ENCODE measurements around the gene THOC6. TPM values are rescaled to one million over a fixed set of nuclear protein-coding genes. Genes with fewer than 3 reads are reported as not detected.

Gene THOC6
- total and polyA plus RNA-seq, 2 donors (not counting 3 experiments of a cell fraction or from before 2014, with no cell fraction given), result 23.9 to 39.3 TPM

- POLR2A ChIA-PET, result interaction anchor here (0.7 to 2.1 kb wide), 3 partner anchors 16 to 140 kb away, joined by 3 to 16 read pairs (median 5); partner anchors contain the start of gene TNFRSF12A
- H3K4me1 ChIP-seq (ENCODE audit: control insufficient read depth, extremely low read depth, insufficient read depth, low read length), result peaks cover 16% of the 10 kb centered on the region
- H3K9ac ChIP-seq (replicated peaks; ENCODE audit: extremely low read depth, insufficient read depth, low read length), result no peak overlapping the region
- no peaks in the 10 kb centered on the region for H3K9me1 ChIP-seq (replicated peaks; ENCODE audit: control insufficient read depth, extremely low read depth, insufficient read depth, low read length)
- TF ChIP-seq EZH2 (IDR thresholded peaks at IDR 0.05; ENCODE audit: borderline replicate concordance, low read depth, low read length, severe bottlenecking), result no peak
- no peak for TF ChIP-seq CTCF (IDR thresholded peaks at IDR 0.05; ENCODE audit: extremely low read depth in 1 of 2, insufficient read depth in 1 of 2, low read depth in 1 of 2, low read length in 2 of 2)
- no peak for TF ChIP-seq MAX (IDR thresholded peaks at IDR 0.05; ENCODE audit: insufficient read depth, insufficient read length)
- no peak for TF ChIP-seq FOS (IDR thresholded peaks at IDR 0.05; ENCODE audit: borderline replicate concordance, insufficient read depth, low read length)
- TF ChIP-seq MYC (IDR thresholded peaks at IDR 0.05; ENCODE audit: low read depth, low read length), result no peak
- TF ChIP-seq JUN (IDR thresholded peaks at IDR 0.05; ENCODE audit: borderline replicate concordance, insufficient read depth, insufficient read length, low read depth), result no peak
- dilution Hi-C loops (cut with MboI; ENCODE audit: extremely low pct_ligation_motif_present, low sequenced_read_pairs), result no loop called here
- H3K27ac ChIP-seq (ENCODE audit: insufficient read depth, low read depth, low read length), result no peak overlapping the region
- intact Hi-C loops (cut with micrococcal nuclease), result loop anchor here (1.0 kb wide), 1 partner anchor 16 kb away; the partner anchor contains the start of gene TNFRSF12A
- CTCF ChIA-PET, result interaction anchor here (0.7 to 3.6 kb wide), 7 partner anchors 12 to 54 kb away, joined by 3 to 97 read pairs (median 9); partner anchors contain the start of genes HCFC1R1, THOC6 and TNFRSF12A
- no peaks in the 10 kb centered on the region for H3K36me3 ChIP-seq (ENCODE audit: control insufficient read depth in 2 of 2, extremely low read depth in 1 of 2, insufficient read depth in 2 of 2, low read length in 2 of 2)
- no peaks in the 10 kb centered on the region for H3K27me3 ChIP-seq (ENCODE audit: control insufficient read depth in 2 of 2, insufficient read depth in 2 of 2, low read length in 2 of 2)
- H2AFZ ChIP-seq (ENCODE audit: low read depth, low read length), result no peak overlapping the region
- H3K4me3 ChIP-seq (replicated peaks in 1 of 3; ENCODE audit: insufficient read depth in 1 of 3, low read depth in 1 of 3, low read length in 3 of 3), result no peak overlapping the region
- BruUV-seq (replicated peaks), result no TSS peak
- no peak overlapping the region for H3K4me2 ChIP-seq (ENCODE audit: insufficient read depth, low read length)
- H4K20me1 ChIP-seq (replicated peaks; ENCODE audit: control insufficient read depth, extremely low read depth, insufficient read depth, low read length), result no peaks in the 10 kb centered on the region
- no peaks in the 10 kb centered on the region for H3K79me2 ChIP-seq (ENCODE audit: control insufficient read depth, insufficient read depth, low read length)
- H3K9me3 ChIP-seq (replicated peaks; ENCODE audit: control insufficient read depth, insufficient read depth, low read length), result no peaks in the 10 kb centered on the region
- FAIRE-seq (no peak), DNase-seq (ENCODE audit: low read depth, low spot score) (no peak)
Observed at GRCh38 chr16:3004319-3004718, 19.5 kb upstream of the THOC6 start.

All from endothelial cell of umbilical vein (primary cell).